NCI-H2196 treated with DMSO at 0.1 percent for 48 hours (cell line): Measurements from ENCODE around the gene CHST15.
"Not testable (repeated sequence)": the region's sequence is repeated elsewhere in the genome, so short reads cannot be mapped to it uniquely, and the experiment has no call there.

ENCODE experiments used
- DNase-seq: peaks from one replicate; lab custom pipeline; 2025; ENCODE audit not compliant: unreplicated experiment; lab: John Stamatoyannopoulos, UW

CHST15 gene

DNA sequence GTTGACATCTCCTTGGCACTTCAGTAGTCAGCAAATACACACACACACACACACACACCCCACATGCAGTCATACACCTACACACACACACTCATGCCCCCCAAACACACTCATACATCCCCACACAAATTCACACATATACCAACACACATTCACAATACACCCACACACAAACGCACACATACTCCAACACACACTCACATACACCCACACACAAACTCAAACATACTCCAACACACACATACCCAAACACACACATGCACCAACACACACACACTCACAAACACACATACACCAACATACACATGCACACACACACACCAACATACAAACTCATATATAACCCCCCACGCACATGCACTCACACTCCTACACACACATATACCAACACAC lies 31.4 kb upstream of the CHST15 start:
- DNase-seq = no peak

DNA sequence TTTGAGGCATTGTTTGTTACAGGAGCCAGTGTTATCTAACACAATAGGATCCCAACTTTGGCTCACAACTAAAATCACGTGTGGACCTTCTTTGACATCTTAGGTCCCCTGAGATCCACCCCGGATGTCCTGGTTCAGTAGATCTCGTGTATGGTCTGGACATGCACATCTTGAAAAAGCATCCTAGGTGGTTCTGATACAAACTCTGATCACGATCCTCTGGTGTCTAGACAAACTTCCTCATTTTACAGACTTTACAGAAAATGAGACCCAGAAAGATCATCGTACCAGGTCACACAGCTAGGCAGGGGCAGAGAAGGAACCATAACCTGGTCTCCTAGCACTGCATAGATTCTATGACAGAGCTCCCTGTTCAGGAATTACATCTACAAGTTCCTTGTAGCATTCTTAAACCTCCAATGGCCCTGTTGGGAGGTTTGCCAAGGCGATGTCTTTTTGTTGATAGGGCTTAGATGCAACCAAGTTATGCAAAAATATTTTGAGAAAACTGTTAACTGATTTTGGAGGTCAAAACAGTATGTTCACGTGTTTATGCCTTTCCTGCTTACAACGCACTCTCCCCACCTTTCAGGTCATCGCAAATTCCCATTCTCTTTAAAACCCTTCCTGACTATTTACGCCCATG lies 30.8 kb upstream of the CHST15 start:
- no peak for DNase-seq

GRCh38 chr10:124123156-124123555 lies 29.8 kb upstream of the CHST15 start:
- DNase-seq = no peak

- DNase-seq = no peak
Observed at GRCh38 chr10:124122211-124122610, 28.8 kb upstream of the CHST15 start.

DNA sequence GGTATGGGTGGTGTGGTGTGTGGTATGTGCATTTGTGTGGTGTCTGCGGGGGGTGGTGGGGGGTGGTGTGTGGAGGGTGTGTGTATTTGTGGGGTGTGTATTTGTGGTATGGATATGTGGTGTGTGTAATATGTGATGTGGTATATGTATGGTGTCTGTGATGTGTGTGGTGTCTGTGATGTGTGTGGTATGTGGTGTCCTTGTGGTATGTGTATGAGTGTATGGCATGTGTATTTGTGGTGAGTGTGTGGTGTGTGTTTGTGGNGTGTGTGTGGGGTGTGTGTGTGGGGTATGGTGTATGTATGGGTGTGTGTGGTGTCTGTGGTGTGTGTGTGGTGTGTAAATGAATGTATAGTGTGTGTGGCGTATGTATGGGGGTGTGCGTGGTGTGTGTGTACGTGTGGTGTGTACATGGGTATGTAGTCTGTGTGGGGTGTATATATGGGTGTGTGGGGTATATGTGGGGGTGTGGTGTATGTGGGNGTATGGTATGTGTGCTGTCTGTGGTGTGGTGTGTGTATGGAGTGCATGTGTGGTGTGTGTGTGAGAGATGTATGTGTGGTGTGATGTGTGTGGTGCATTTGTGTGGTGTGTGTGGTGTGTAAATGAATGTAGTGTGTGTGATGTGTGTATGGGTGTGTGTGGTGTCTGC lies 27.1 kb upstream of the CHST15 start:
- no peak for DNase-seq

GRCh38 chr10:124119946-124120345 lies 26.5 kb upstream of the CHST15 start:
- DNase-seq = no peak

DNA sequence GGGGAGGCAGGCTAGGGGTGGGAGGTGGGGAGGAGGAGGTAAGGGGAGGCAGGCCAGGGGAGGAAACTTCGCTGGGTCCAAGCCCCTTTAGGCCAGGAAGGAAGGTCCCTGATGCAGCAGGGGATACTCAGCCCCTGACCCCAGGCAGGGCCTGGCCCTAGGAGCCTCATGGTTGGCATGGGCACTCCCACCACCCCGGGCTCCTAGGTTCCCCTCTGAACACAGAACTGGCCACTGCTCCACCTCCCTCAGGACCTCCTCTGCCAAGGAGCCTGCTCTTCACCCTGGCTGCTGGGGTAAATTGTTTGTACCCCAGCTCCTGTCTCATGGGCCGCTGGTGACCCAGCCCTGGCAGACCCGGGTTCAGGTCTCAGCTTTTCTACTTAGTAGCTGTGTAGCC lies 25.8 kb upstream of the CHST15 start:
- no peak for DNase-seq

GRCh38 chr10:124117833-124118232 lies 24.4 kb upstream of the CHST15 start:
- DNase-seq = no peak

DNA sequence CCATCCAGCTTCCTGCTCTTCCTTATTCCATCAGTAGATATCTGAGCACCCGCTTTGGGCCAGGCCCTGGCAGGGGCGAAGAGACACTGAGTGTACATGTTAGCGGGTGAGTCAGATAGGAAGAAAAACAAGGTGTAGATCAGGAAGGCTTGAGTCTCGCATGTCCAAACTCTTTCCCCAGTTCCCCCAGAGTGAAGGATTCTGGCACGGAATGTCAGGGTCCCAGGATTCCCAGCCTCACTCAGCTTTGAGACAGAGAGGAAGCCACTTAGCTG lies 24.1 kb upstream of the CHST15 start:
- DNase-seq = no peak

DNA sequence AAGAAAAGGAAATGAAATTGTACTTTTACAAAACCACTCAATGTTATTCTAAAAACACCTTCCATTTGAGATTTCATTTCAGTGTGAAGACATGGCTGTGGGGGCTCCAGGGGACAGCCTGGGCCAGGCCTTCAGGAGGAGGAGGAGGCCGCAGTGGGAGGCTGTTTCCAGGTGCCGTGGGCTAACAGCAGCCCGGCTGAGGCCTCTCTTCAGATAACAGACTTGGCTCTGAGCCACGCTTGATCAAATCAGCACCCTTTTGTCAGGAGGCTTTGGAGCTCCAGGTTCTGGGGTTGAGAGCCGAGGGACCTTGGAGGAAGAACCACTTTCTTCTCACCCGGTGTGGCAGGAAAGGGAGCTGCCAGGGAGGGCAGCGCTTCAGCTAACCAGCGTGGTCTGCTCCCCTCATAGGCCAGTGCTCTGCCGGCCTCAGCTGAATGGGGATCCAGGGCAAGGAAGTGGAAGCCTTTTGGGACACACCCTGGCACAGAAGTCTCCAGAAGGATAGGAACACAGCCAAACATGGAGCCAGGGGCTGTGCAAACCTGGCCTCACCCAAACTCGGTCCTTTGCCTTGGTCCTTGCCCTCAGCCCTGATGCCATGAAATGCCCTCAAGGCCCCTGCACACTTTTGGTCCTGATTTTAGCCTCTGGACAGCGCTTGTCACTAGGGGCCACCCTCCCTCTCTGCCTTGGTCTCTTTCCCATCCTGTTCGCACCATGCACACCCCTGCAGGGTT lies 23.5 kb upstream of the CHST15 start:
- DNase-seq = no peak

DNA sequence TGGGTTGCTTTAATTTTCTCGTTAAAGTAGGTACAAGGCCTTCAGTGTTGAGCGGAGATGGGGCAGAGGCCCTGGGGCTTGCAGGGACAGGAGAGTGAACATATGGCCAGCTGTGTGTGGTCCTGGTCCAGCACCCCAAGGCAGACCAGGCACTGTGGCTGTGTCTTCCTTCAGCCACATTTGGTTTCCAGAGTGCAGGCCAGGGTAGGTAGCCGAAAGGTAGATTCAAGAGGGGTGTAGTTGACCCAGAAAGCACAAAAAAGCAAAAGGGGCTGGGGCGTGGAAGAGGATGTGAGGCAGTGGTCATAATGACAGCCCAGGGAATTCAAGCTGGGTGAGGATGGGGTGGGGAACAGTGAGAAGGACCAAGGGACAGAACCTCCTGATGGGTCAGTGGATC lies 21.3 kb upstream of the CHST15 start:
- no peak for DNase-seq

DNA sequence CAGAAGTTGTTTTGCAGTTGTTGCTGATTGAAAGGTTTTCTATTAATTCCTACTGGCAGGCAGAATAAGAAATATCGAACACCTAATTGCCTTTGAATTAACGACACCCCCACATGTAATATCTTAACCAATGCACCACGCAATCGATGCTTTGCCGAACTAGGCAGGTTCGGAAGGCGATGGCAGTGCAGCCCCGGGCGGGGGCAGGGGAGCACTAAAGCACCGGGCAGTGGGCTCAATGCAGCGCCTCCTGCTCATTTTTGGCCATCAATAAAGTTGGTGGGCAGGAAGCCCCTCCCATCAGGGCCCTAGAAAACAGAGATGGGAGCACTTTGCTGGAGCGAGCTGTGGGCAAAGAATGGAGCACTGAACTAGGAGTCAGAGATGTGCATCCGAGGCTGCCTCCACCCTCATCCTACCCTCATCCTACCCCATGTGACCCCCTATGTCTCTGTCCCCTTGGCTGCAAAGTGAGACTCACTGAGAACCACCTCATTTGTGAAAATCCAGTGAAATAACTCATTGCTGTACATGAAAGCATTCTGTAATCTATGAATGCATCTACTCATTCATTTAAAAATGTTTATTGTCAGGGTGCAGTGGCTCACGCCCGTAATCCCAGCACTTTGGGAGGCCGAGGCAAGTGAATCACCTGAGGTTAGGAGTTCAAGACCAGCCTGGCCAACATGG lies 19.6 kb upstream of the CHST15 start:
- DNase-seq = no peak

GRCh38 chr10:124110882-124111281 lies 17.5 kb upstream of the CHST15 start:
- DNase-seq = no peak

DNA sequence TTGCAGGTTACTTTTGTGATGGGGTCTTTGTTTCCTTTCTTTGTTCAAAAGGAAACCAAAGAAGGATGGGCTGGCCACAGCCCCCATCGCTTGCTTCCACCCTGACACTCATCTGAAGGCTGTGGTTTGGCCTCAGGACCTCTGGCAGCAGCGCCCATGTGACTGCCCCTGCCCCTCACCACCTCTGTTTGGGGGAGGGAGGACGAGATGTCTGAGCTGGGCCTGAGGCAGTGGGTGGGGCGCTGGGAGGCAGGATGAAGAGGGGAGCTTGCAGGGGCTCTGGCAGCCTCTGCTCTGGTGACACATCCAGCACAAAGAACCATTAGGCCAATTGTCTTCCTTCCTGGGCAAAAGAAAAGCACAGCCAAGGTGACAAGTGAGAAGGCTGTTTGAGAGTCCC lies 15.9 kb upstream of the CHST15 start:
- no peak for DNase-seq

GRCh38 chr10:124107072-124107471 lies 13.7 kb upstream of the CHST15 start:
- DNase-seq = no peak

DNA sequence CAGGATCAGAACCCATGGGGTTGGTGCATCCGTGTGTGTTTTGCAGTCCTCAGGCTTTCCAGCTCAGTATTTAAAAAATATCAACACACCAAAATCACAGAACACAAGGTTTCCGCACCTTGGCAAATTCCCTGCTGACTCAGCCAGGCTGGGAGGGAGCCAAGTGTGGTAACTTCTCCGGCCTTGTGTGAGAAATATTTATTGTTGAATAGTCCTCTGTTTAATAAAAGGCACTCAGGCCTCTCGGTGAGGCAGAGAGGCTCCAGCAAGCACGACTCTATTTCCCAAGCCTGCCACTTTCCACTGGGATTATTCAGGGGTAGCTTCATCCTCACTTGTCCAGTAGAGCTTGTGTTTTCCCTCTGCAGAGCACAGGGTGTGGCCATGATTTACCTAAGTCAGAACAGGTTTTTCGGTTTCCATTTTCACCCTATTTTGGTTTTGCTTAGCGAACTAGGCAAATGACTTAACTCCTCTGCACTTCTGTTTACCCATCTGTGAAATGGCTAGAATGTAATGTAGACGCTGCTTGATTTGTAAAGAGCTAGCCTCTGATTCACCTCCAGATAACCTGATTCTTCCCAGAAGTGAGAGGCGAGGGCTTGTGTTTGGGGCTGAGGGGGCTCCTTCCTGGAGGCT lies 13.0 kb upstream of the CHST15 start:
- no peak for DNase-seq

DNA sequence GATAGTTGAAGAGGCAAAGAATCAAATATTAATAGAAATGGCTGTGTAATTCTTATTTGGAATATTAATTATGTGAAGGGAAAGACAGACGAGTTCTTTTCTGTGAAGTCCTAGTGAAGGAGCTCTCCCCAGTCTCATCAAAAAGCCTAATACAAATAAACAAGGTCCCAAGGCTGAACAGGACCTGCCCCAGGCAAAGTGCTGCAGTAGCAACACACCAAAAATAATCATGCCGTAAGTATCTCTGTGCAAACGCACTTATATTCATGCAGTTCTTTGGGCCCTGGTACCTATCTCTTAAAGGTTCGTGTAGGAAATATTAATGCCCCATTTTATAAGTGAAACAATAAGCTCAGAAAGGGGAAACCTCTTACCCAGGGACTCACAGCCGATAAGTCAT lies 12.2 kb upstream of the CHST15 start:
- no peak for DNase-seq

GRCh38 chr10:124105045-124105444 lies 11.6 kb upstream of the CHST15 start:
- DNase-seq = no peak

DNA sequence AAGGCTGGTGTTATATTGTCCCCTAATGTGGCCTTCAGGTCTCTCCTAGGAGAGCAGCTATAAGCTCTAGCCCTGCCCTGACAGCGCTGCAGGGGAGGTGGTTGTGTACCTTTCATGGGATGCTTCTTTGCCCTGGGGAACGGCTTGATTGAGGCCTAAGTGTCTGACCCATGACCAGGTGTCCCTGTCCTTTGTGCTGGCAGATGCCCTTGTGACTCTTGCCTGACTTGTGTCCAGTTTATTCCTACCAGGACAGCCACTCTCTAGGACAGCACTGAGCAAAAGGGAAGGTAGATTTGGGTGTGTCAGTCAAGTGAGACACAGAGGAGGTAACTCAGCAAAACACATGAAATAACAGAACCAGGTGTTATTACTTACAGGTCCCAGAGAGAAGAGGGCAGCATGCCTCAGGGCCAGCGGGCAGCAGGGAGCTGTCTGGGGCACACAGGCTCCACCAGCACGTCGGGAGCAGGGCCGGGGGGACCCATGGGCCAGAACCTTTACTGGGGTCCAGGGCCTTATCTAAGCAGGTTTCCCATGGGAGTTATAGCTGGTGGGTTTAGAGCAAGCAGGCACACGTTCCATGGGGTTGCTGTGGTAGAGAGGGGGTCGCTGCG lies 10.7 kb upstream of the CHST15 start:
- DNase-seq = no peak

- DNase-seq = no peak
Observed at GRCh38 chr10:124101351-124101750, 8.0 kb upstream of the CHST15 start.

GRCh38 chr10:124100651-124101050 lies 7.3 kb upstream of the CHST15 start:
- DNase-seq = not testable (repeated sequence)
